IMR-90 (cell line): ENCODE data around the gene FANCF.

Experiments
- CHD1 ChIP-seq: IDR thresholded peaks from 2 replicates; pipeline ENCODE4 v1.6.1; 2012; ENCODE audit warnings: low read depth, low read length, improper control_type of control experiment
- NFE2L2 ChIP-seq: fragments of 150-350 bp; IDR thresholded peaks from 2 replicates; pipeline ENCODE4 v1.6.1; 2016; ENCODE audit warnings: low read depth, mild to moderate bottlenecking, low read length
- POLR2A ChIP-seq: IDR thresholded peaks from 2 replicates; pipeline ENCODE4 v1.6.1; 2012; ENCODE audit warnings: mild to moderate bottlenecking, low read depth, low read length
- RAD21 ChIP-seq: IDR thresholded peaks from 2 replicates; pipeline ENCODE4 v1.6.1; 2012; ENCODE audit warnings: low read length, improper control_type of control experiment
- TF ChIP-seq, protein P1 (sequence below): conservative IDR thresholded peaks from 2 replicates; pipeline ENCODE4 v1.5.1; 2012; ENCODE audit warnings: mild to moderate bottlenecking, low read depth, low read length, improper control_type of control experiment

DNA sequence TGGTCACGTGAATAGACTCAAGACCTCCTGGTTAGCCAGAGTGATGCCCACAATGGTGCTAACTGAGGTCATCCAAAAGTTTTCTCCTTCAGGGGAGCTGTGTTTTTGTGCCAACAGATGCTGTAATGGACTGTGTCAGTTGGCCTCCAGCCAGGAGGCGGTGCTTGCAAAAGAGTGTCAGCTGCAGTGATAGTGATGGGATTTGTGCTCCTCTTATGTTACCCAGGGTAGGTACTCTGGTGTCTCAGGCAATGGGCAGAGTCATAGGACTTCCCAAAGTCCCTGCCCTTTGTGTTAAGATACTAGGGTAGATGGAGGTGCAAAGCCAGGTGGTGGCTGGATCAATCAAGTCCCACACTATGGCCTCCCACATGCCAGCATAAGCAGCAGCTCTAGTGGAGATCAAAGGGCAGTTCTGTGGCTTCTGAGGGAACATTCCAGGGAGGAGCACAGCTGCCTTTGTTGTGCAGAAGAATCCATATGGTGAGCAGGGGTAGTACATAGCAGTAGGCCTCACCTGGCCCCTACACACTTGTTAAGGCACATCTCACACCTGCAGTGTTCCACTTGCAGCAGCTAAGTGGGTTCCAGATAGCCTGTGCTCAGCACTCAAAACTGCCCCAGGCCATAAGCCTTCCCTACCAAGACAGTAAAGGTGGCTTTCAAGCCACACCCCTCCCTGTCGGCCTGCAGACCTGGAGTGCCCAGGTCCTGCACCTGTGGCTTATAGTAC lies 9.4 kb upstream of the FANCF start:
- TF ChIP-seq RAD21 (no peak), NFE2L2 (no peak), POLR2A (no peak), CHD1 (no peak)
- TF ChIP-seq, protein P1, sequence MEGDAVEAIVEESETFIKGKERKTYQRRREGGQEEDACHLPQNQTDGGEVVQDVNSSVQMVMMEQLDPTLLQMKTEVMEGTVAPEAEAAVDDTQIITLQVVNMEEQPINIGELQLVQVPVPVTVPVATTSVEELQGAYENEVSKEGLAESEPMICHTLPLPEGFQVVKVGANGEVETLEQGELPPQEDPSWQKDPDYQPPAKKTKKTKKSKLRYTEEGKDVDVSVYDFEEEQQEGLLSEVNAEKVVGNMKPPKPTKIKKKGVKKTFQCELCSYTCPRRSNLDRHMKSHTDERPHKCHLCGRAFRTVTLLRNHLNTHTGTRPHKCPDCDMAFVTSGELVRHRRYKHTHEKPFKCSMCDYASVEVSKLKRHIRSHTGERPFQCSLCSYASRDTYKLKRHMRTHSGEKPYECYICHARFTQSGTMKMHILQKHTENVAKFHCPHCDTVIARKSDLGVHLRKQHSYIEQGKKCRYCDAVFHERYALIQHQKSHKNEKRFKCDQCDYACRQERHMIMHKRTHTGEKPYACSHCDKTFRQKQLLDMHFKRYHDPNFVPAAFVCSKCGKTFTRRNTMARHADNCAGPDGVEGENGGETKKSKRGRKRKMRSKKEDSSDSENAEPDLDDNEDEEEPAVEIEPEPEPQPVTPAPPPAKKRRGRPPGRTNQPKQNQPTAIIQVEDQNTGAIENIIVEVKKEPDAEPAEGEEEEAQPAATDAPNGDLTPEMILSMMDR, result no peak
